Measurements from ENCODE around the gene RAB23. TPM values are rescaled to one million over a fixed set of nuclear protein-coding genes. Genes with fewer than 3 reads are reported as not detected.

The RAB23 gene
- total RNA-seq, 1 donor from 2014 or later, result 10.8 TPM

DNA sequence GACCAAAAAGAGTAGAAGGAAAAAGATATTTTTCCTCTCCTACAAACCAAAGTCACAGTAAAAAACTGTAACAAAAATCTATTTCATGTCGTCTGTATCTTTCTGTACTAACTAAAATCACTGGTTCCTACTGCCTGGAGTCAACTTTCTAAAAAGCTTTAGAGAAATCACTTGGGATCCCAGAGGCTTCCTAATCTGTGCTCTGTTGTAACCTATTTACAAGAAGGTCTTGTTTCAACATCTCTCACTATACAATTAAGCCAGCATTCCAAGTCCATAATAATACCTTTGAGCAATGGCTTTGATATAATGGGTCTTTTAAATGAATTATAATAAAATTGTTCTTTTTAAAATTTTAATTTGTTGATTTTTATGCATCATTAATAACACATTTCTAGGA lies 20.4 kb downstream of the RAB23 start:
- intact Hi-C loops (cut with DNase I), result no loop called here
- no peak for DNase-seq

GRCh38 chr6:57198926-57199636 lies 23.0 kb downstream of the RAB23 start:
- no peak for ATAC-seq (ENCODE audit: poor library complexity)
- intact Hi-C loops (cut with DNase I), result no loop called here
- no peak for DNase-seq

More for the DNA sequence above, 20.4 kb downstream of the RAB23 start:
- no peak for ATAC-seq (ENCODE audit: poor library complexity)

DNA sequence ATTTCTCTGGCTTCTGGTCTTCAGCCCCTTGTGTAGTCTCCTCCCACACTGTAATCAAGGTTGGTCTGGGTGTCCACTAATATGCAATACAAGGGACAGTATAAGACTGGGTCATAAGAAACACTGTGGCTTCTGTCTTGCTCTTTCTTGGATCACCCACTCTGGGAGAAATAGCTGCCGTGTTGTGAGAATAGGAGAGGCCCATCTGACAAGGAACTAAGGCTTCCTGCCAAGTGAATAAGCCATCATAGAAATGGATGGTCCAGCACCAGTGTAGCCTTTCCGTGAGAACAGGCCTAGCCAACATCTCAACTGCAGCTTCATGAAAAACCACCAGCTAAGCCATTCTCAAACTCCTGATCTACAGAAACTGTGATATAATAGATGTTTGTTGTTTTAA lies 26.6 kb downstream of the RAB23 start:
- intact Hi-C loops (cut with DNase I), result no loop called here
- peak; percentile 58 for ATAC-seq (ENCODE audit: poor library complexity)

GRCh38 chr6:57193177-57193576 lies 28.9 kb downstream of the RAB23 start:
- intact Hi-C loops (cut with DNase I), result no loop called here
- DNase-seq (no peak), ATAC-seq (ENCODE audit: poor library complexity) (peak; percentile 72)

More for the DNA sequence above, 26.6 kb downstream of the RAB23 start:
- no peak for DNase-seq

- intact Hi-C loops (cut with DNase I), result no loop called here
- ATAC-seq (ENCODE audit: poor library complexity) (peak; percentile 41), DNase-seq (no peak)
Measured at GRCh38 chr6:57190140-57190539, 32.0 kb downstream of the RAB23 start.

- ATAC-seq (ENCODE audit: poor library complexity) (no peak), DNase-seq (no peak)
- intact Hi-C loops (cut with DNase I), result loop anchor here (10.0 kb wide), 1 partner anchor 131 kb away; the partner anchor contains the start of gene PRIM2
Measured at GRCh38 chr6:57183336-57183735, 38.8 kb downstream of the RAB23 start.

DNA sequence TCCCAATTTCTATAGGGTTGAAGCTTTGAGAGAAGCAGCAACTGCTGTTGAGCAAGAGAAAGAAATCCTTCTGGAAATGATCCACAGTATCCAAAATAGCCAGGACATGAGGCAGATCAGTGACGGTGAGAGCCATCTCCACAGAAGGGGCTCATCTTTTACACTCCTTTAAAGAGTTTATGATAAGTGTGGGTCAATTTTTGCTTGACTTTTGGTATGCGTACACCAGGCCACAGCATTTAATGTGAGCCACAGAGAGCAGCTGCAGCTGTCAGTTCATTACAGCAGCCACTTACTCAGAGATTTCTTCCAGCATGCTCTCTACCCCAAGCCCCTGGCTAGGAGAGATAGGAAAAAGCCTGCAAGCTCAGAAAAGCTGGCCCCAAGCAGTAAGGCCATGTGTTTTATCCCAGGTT lies 40.1 kb downstream of the RAB23 start:
- intact Hi-C loops (cut with DNase I), result loop anchor here (10.0 kb wide), 1 partner anchor 133 kb away; the partner anchor contains the start of gene PRIM2
- ATAC-seq (ENCODE audit: poor library complexity) (no peak), DNase-seq (no peak)

GRCh38 chr6:57180596-57180995 lies 41.5 kb downstream of the RAB23 start:
- intact Hi-C loops (cut with DNase I), result loop anchor here (10.0 kb wide), 1 partner anchor 134 kb away; the partner anchor contains the start of gene PRIM2
- DNase-seq (no peak), ATAC-seq (ENCODE audit: poor library complexity) (no peak)

GRCh38 chr6:57177545-57178265 lies 44.4 kb downstream of the RAB23 start:
- intact Hi-C loops (cut with DNase I), result no loop called here
- DNase-seq (peak; percentile 59), ATAC-seq (ENCODE audit: poor library complexity) (peak; percentile 77)

DNA sequence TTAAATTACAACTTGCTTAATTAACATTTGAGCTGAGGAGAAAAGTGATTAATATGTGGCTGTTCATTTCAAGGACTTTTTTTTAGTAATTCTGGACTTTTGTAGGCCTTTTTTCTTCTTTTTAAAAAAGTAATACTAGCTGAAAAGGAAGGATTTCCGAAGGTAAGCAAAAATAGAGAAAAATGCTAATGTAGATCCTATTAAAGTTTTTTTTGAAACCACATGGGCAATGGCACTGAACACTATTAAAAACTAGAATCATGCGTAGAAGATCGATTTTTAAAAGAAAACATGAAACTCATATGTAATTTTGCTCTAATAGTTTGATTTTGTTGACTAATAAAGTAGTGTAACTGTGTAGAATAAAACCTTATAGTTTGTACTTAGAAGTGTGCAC lies 47.6 kb downstream of the RAB23 start:
- intact Hi-C loops (cut with DNase I), result no loop called here
- no peak for ATAC-seq (ENCODE audit: poor library complexity)
- no peak for DNase-seq

GRCh38 chr6:57173886-57174510 lies 48.1 kb downstream of the RAB23 start:
- intact Hi-C loops (cut with DNase I), result no loop called here
- DNase-seq, result no peak
- ATAC-seq (ENCODE audit: poor library complexity), result no peak

DNA sequence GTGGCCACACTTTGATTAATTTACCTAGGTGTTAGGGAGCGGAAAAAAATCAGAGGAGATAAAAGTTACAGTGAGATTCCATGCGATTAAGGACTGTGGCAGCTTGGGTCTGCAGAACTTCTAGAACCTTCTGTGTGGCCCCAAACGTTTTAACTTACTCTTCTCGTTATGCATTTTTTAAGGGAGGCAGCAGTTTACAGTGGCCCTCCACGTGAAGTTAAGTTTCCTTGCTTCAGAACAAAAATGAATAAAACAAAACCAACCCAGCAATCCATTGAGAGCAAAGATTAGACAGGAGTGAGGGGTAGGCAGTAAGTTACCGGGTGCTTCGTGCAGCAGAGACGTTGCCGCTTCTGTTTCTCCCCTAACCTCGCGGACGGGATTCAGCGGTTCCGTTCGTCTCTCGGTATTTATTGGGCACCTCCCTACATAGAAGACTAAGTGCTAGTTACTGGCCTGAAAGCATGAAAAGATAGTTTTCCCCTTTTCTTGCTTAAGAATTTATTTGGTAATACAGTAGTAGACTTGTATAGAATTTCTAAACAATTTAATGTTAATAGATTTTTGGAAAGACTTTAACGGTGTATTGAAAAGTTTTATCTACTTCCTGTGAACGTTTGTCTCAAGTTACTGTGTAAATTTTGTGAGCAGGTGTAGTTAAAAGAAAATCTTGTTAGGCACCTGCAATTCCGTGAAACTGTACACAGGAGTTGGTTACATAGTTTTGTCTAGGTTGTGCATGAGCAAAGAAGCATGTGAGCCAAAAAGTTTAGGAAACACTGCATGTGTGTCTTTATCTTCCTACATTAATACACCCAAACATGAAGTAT lies 48.8 kb downstream of the RAB23 start:
- ATAC-seq (ENCODE audit: poor library complexity) (peak; percentile 42), DNase-seq (no peak)
- intact Hi-C loops (cut with DNase I), result no loop called here

DNA sequence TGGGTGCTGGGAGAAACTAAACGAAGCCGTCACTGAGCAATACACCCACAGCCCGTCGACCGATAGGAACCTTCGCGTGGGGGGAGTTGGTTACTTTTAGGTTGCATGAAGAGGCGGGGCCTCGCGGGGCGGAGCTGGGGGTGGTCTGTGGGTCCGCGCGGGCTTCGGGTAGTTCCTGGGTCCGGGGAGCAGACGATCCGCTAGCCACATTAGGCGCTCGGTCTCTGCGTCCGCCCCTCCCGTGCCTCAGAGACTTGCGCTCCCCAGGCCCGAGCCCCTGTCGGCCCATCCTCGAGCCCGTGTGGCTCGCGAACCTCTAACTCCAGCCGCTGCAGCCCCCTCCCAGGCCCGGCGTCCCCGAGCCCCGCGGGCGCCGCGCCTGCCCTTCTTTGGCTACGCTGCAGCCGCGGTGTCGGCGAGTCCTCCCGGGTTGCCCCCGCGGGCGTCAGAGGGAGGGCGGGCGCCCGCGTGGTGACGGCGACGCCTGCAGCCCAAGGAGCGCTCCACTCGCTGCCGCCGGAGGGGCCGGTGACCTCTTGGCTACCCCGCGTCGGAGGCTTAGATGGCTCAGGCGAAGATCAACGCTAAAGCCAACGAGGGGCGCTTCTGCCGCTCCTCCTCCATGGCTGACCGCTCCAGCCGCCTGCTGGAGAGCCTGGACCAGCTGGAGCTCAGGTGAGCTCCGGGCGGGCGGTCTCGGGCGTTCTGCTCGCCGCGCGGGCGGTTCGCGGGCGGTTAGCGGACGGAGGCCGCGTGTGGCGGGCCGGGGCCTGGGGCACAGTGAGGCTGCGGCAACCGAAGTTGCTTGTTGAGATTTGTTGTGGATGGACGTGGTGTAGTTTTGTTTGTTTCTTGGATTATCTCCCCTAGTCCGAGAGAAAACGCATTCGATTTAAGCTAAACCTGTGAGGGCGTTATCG lies 49.7 kb downstream of the RAB23 start, which contains the start of gene BAG2:
Gene BAG2, plus strand, starts transcription at position 191 of the 920 bp plus-strand sequence. Its CDS starts 372 bp downstream, at position 563.
- ATAC-seq (ENCODE audit: poor library complexity) (peak; percentile 96), DNase-seq (peak; percentile 94)
- intact Hi-C loops (cut with DNase I), result no loop called here

DNA sequence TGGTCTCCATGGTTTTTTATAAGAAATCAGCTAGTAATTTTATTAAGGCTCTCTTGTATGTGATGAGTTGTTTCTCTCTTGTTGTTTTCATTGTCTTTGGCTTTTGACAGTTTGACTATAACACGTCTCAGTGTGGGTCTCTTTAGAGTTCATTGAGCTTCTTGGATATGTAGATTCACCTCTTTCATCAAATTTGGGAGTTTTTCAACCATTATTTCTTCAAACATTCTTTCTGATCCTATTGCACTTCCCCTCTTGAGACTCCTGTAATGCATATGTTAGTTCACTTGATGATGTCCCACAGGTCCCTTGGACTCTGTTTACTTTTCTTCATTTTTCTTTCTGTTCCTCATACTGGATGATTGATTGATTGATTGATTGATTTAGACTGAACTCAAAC lies 57.0 kb downstream of the RAB23 start:
- ATAC-seq (ENCODE audit: poor library complexity), result no peak
- intact Hi-C loops (cut with DNase I), result no loop called here

DNA sequence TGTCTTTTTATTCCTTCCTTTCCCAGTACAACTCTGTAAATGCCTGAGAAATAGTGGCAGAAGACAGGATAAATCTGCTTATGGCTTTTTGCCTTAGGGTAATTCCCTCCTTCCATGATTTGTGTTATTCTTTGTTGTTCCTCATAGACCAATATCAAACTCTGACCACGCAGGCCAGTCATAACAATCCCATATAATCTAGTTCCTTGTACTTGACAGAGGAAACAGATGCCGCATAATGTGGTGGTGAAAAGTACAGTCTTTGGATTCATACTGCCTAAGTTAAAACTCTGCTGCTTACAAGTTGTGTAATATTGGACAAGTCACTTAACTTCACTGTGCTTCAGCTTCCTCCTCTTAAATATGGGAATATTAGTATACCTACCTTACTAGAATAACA lies 58.2 kb downstream of the RAB23 start:
- no peak for ATAC-seq (ENCODE audit: poor library complexity)
- no peak for DNase-seq
- intact Hi-C loops (cut with DNase I), result no loop called here

More for the DNA sequence above, 57.0 kb downstream of the RAB23 start:
- DNase-seq, result no peak

DNA sequence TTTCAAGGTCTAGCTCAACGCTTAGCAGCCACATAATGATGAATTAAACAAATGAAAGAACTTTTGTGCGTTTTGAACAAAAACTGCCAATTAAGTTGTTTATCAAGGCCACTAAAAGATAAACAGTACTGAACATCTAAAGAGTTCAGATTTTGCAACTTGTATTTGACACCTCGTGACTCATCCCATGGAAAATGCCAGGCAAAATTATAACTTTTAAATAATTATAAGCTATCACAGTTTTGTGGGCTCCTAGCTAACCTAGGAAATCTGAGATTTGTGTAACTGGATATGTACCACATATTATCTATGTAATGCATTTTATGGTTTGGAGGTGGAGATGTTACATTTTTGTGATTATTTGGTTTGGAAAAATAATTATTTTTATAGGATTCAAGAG lies 59.6 kb downstream of the RAB23 start:
- no peak for DNase-seq
- intact Hi-C loops (cut with DNase I), result no loop called here
- no peak for ATAC-seq (ENCODE audit: poor library complexity)

DNA sequence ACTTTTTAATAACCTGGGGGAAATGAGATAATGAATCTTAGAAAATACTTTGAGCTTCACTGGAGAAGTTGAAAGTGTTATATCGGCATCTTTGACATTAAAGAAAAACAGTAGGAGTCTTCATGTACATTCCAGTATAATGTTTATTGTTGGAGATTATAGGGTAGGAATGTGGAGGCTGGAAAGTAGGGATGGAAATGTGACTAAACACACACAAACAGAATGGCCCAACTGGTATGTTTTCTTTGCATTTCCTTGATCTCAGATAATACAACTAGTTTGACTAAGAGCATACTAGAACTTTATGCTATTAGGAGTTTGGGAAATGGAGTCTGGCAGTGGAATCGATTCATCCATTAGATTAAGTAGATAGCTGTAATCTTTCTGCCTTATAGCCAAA lies 60.1 kb downstream of the RAB23 start:
- no peak for DNase-seq

DNA sequence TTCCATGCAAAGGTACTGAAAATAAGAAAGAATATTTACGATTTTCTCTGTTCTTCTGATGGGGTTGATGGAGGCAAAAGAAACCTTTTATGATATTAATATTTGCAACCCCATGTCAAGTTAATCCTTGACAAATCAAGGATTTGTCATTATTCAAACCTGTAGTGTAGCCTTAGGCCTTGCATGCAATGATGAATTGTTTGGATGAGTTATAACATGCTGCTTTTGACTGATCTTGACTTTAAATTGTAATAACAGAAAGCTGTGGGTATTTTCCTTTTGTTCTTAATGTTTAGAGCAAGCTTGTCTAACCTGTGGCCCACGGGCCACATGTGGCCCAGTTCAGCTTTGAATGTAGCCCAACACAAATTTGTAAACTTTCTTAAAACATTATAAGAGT lies 63.0 kb downstream of the RAB23 start:
- intact Hi-C loops (cut with DNase I), result no loop called here
- ATAC-seq (ENCODE audit: poor library complexity), result no peak
- no peak for DNase-seq

More for the DNA sequence above, 60.1 kb downstream of the RAB23 start:
- no peak for ATAC-seq (ENCODE audit: poor library complexity)
- intact Hi-C loops (cut with DNase I), result no loop called here
